ENCODE measurements around the gene ARHGEF7. TPM values are rescaled to one million over a fixed set of nuclear protein-coding genes. Genes with fewer than 3 reads are reported as not detected.

Gene ARHGEF7, protein sequence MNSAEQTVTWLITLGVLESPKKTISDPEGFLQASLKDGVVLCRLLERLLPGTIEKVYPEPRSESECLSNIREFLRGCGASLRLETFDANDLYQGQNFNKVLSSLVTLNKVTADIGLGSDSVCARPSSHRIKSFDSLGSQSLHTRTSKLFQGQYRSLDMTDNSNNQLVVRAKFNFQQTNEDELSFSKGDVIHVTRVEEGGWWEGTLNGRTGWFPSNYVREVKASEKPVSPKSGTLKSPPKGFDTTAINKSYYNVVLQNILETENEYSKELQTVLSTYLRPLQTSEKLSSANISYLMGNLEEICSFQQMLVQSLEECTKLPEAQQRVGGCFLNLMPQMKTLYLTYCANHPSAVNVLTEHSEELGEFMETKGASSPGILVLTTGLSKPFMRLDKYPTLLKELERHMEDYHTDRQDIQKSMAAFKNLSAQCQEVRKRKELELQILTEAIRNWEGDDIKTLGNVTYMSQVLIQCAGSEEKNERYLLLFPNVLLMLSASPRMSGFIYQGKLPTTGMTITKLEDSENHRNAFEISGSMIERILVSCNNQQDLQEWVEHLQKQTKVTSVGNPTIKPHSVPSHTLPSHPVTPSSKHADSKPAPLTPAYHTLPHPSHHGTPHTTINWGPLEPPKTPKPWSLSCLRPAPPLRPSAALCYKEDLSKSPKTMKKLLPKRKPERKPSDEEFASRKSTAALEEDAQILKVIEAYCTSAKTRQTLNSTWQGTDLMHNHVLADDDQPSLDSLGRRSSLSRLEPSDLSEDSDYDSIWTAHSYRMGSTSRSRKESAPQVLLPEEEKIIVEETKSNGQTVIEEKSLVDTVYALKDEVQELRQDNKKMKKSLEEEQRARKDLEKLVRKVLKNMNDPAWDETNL
- total RNA-seq, result 38.4 and 38.5 TPM in 2 replicates

DNA sequence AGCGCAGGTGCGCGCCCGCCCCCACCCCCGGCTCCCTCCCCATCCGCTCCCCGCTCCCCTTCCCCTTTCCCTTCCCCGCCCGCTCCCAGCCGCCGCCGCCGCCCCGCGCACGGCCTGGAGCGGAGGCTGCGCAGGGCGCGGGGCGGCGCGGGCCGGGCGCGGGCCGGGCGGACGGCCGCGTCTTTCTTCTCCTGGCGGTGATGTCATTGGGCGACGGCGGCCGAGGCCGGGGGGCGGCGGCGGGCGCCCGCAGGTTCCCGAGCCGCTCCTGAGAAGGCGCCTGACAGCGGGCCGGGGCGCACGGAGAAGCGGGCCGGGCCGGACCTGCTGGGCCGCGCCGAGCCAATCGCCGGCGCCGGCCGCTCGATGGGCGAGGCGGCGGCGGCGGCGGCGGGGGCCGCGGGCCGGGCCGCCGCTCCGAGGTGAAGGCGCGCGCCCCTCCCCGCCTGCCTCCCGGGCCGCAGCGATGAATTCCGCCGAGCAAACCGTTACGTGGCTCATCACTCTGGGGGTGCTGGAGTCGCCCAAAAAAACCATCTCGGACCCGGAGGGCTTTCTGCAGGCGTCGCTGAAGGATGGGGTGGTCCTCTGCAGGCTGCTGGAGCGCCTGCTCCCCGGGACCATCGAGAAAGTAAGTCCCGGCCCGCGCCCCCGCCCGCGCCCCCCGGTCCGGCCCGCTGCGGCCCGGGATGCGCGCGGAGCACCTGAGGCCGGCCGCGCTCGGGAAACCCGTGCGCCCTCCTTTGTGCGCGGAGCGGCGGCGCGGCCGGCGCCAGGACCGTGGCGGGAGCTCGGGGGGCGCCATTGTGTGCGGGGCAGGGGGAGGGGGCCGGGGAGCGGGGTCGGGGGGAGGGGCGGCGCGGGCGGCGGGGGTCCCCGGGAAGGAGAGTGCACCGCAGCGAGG, at the start of gene ARHGEF7:
ARHGEF7 (plus strand) TSS at position 250 of the 904 bp plus-strand sequence; CDS start at position 467, 217 bp downstream.

DNA sequence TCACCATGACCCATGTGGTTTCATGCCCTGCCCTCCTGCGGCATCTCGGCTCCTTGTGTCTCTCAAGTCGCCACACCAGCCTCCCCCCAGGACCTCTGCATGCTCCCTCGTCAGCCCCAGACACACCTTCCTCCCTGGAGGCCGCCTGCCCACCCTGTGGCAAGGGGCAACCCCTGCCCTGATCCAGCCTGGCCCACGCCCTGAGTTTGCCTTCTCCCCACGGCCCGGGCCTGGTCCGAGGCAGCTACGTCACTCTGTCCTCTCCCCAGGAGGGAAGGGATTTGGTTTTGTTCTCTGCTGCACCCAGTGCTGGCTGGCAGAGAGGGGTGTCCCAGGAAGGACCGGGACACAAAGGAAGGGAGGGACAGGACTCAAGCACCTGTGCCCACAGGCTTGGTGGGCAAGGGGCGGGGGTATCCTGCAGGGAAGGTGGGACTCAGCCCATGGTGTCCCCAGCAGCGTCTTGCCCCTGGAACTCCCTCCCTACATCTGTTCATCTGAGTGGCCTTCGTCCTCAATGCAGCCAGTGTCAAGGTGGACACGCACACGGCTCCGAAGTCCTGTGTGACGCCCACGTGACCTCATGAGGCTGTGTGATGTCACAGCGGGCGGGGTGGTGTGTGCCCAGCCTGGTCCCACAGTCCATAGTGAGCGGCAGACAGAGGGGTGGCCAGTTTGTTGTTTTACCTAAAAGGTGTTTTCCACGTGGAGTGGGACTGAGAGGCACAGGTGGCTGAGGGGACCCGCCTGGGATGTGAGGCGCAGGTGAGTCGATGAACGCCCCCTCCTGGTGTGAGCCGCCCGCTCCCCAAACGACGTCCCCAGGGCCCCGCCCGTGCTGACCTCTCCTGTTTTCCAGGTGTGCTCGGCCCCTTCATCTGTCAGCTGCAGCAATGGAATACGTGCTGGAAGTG, 205.1 kb downstream of the ARHGEF7 start, which contains the start of gene TEX29:
TEX29 (plus strand) TSS at position 645 of the 914 bp plus-strand sequence; CDS start at position 894, 249 bp downstream.

Other genes with a start within 250 kb of the ARHGEF7 start
- 102 and 148 TPM in 2 replicates for gene ANKRD10, start 200.2 kb upstream of the ARHGEF7 start, total RNA-seq
- 0.50 TPM in 1 of 2 replicates, not detected in the other for gene TEX29, start 205.3 kb downstream of the ARHGEF7 start, total RNA-seq

Measured in smooth muscle cell of trachea (primary cell).